A549 (cell line): ENCODE data around the gene POLRMT. TPM values are rescaled to one million over a fixed set of nuclear protein-coding genes. Genes with fewer than 3 reads are reported as not detected.
A peak's percentile ranks its signal among the peaks of the same experiment; 100 is the strongest.
"Not testable (repeated sequence)": the region's sequence is repeated elsewhere in the genome, so short reads cannot be mapped to it uniquely, and the experiment has no call there.

Source experiments
- ATAC-seq, 2 experiments: fragments of 200-7000 bp in 1 of 2; fragments of >200 bp in 1 of 2; cut with Nextera tagmentation in 1 of 2; cut with Tn5 transposase in 1 of 2; 3 replicates each; pipeline versions ENCODE4 v1.8.0 to v1.9.1; 2018 to 2020; ENCODE audit warnings: mild to moderate bottlenecking in 1 of 2, moderate library complexity in 1 of 2
- CTCF ChIA-PET: fragments of 300-600 bp; sonication (Branson Sonifier 250); formaldehyde crosslinking; extraction: SDS; loops from one replicate; lab custom pipeline; 2021; ENCODE audit warnings: antibody characterized with exemption, inconsistent platforms; lab: Yijun Ruan, JAX
- POLR2A ChIA-PET: fragments of 350-600 bp; formaldehyde crosslinking; extraction: SDS; loops from one replicate; lab custom pipeline; 2021; ENCODE audit warnings: antibody characterized with exemption, inconsistent platforms; lab: Yijun Ruan, JAX
- DNase-seq, 2 experiments: peaks; one replicate each; pipeline versions ENCODE4 v3.0.0 to v3.0.0-alpha.2; 2011 to 2016; ENCODE audit warnings: low read depth in 1 of 2, low spot score in 1 of 2
- FAIRE-seq: peaks from 2 replicates; lab custom pipeline; 2011; peaks lifted over from hg19 to GRCh38; lab: Jason Lieb, UNC
- H3K27ac ChIP-seq, 2 experiments: fragments of >200 bp; sonication (Bioruptor Twin); formaldehyde crosslinking; 3 replicates each; pipeline ENCODE4 v1.5.1; 2016 to 2017
- H3K4me1 ChIP-seq: fragments of >200 bp; sonication (Bioruptor Twin); formaldehyde crosslinking; 3 replicates; pipeline ENCODE4 v1.6.1; 2016
- H3K4me2 ChIP-seq: fragments of >200 bp; sonication (Bioruptor Twin); formaldehyde crosslinking; 3 replicates; pipeline ENCODE4 v1.6.1; 2016
- H3K4me3 ChIP-seq: fragments of >200 bp; sonication (Bioruptor Twin); formaldehyde crosslinking; 3 replicates; pipeline ENCODE4 v1.5.1; 2016
- H3K9me3 ChIP-seq: fragments of >200 bp; sonication (Bioruptor Twin); formaldehyde crosslinking; 3 replicates; pipeline ENCODE4 v1.6.1; 2016
- ATOH8 ChIP-seq: fragments of 250-450 bp; sonication (Bioruptor Pico); IDR thresholded peaks from 2 replicates; pipeline ENCODE4 v1.5.0; 2020; ENCODE audit warnings: low read depth, mild to moderate bottlenecking, moderate library complexity
- BCL3 ChIP-seq: fragments of >200 bp; sonication (Bioruptor Twin); formaldehyde crosslinking; IDR thresholded peaks from 3 replicates; pipeline ENCODE4 v1.6.1; 2016
- CBX2 ChIP-seq: fragments of 200-600 bp; sonication (generic); IDR thresholded peaks from 2 replicates; pipeline ENCODE4 v1.6.1; 2016; ENCODE audit warnings: low read depth, mild to moderate bottlenecking, borderline replicate concordance
- CEBPB ChIP-seq, 2 experiments: fragments of >200 bp in 1 of 2; sonication (Bioruptor Twin) in 1 of 2; formaldehyde crosslinking in 1 of 2; IDR thresholded peaks; 2 replicates each; pipeline ENCODE4 v1.6.1; 2012 to 2016
- CHD4 ChIP-seq: fragments of 200-600 bp; sonication (generic); IDR thresholded peaks from 2 replicates; pipeline ENCODE4 v1.6.1; 2016; ENCODE audit warnings: antibody characterized with exemption, mild to moderate bottlenecking, borderline replicate concordance
- CTCF ChIP-seq: fragments of >200 bp; sonication (Bioruptor Twin); formaldehyde crosslinking; IDR thresholded peaks from 3 replicates; pipeline ENCODE4 v1.5.1; 2016
- ELK1 ChIP-seq: fragments of 150-350 bp; IDR thresholded peaks from 2 replicates; pipeline ENCODE4 v1.6.1; 2014; ENCODE audit warnings: low read depth, mild to moderate bottlenecking, low read length
- FOSL2 ChIP-seq, 2 experiments: fragments of 450-650 bp in 1 of 2; fragments of >200 bp in 1 of 2; sonication (Bioruptor Twin) in 1 of 2; formaldehyde crosslinking; IDR thresholded peaks; 2 replicates each; pipeline versions ENCODE4 v1.5.0 to v1.6.1; 2016 to 2020; ENCODE audit warnings: mild to moderate bottlenecking in 1 of 2, moderate library complexity in 1 of 2
- HOXA7 ChIP-seq: fragments of 250-450 bp; sonication (Bioruptor Pico); IDR thresholded peaks from 2 replicates; pipeline ENCODE4 v1.5.0; 2020; ENCODE audit warnings: mild to moderate bottlenecking, moderate library complexity
- JUN ChIP-seq, 2 experiments: fragments of >200 bp; sonication (Bioruptor Twin); formaldehyde crosslinking; IDR thresholded peaks; 2 replicates in 1 of 2; 3 replicates in 1 of 2; pipeline ENCODE4 v1.6.1; 2016 to 2017
- MAX ChIP-seq: IDR thresholded peaks from 2 replicates; pipeline ENCODE4 v1.6.1; 2012
- POLR2A ChIP-seq: IDR thresholded peaks from 2 replicates; pipeline ENCODE4 v1.6.1; 2012; ENCODE audit warnings: mild to moderate bottlenecking, low read length
- RAD21 ChIP-seq, 2 experiments: fragments of >200 bp in 1 of 2; sonication (Bioruptor Twin) in 1 of 2; formaldehyde crosslinking in 1 of 2; IDR thresholded peaks in 1 of 2; conservative IDR thresholded peaks in 1 of 2; 2 replicates in 1 of 2; 3 replicates in 1 of 2; pipeline ENCODE4 v1.6.1; 2012 to 2018; ENCODE audit warnings: inconsistent platforms in 1 of 2
- SMC3 ChIP-seq: fragments of >200 bp; sonication (Bioruptor Twin); formaldehyde crosslinking; IDR thresholded peaks from 3 replicates; pipeline ENCODE4 v1.6.1; 2018; ENCODE audit warnings: inconsistent platforms
- TP53 ChIP-seq: fragments of 250-450 bp; sonication (Bioruptor Pico); IDR thresholded peaks from 2 replicates; pipeline ENCODE4 v1.5.0; 2021; ENCODE audit warnings: mild to moderate bottlenecking, moderate library complexity
- ZC3H11A ChIP-seq: fragments of 450-650 bp; IDR thresholded peaks from 2 replicates; pipeline ENCODE4 v1.6.1; 2014; ENCODE audit warnings: antibody characterized with exemption, mild to moderate bottlenecking
- ZSCAN20 ChIP-seq: fragments of 250-450 bp; sonication (Bioruptor Pico); IDR thresholded peaks from 2 replicates; pipeline ENCODE4 v1.8.0; 2022; ENCODE audit warnings: mild to moderate bottlenecking, moderate library complexity
- WGBS: methylation state at CpG from one replicate; pipeline ENCODE4 v1.1.6; 2017; ENCODE audit errors: missing lambda C conversion rate; 5-methylcytosine and 5-hydroxymethylcytosine counted together
- polyA plus RNA-seq, 4 experiments: library from polyadenylated mRNA; depleted of rRNA in 3 of 4; stranded (reverse); fragments of >200 nt; fragmentation: RNase III in 1 of 4; extraction: RNeasy Plus Mini Kit Qiagen cat#74134 plus additional on column Dnase treatment in 1 of 4; gene quantifications; 2 replicates in 3 of 4; 3 replicates in 1 of 4; pipeline ENCODE4 v1.2.3, GENCODE V29; 2011 to 2017

The POLRMT gene
- polyA plus RNA-seq, 2 of the 4 experiments (the other 2 are of a cell fraction) = 41.9 to 68.8 TPM

GRCh38 chr19:588093-588740 is 45.1 kb downstream of the POLRMT start:
- FAIRE-seq (no peak), ATAC-seq (peak; percentile 55 to 73), DNase-seq (peak in 1 of 2 experiments; percentile 92)
- peak overlapping the region; percentile 49; the same call in 2 of the 3 replicates for H3K4me3 ChIP-seq
- H3K4me1 ChIP-seq = peaks cover 53% of the 10 kb centered on the region
- ChIA-PET CTCF (interaction anchor here (0.6 to 5.8 kb wide), 17 partner anchors 9 to 146 kb away, joined by 3 to 31 read pairs (median 4); partner anchors contain the start of gene POLRMT), POLR2A (interaction anchor here (0.7 kb wide), 1 partner anchor 16 kb away, joined by 3 read pairs; no protein-coding TSS in a partner anchor)
- H3K4me2 ChIP-seq = peak overlapping the region; percentile 98
- TF ChIP-seq SMC3 (peak; percentile 56), RAD21 (conservative IDR thresholded peaks at IDR 0.05 in 1 of 2, IDR thresholded peaks at IDR 0.05 in 1 of 2) (peak; percentile 44 to 63), HOXA7 (CRISPR knock-in tag) (no peak), CBX2 (no peak), CTCF (peak; percentile 52), JUN (IDR thresholded peaks at IDR 0.05) (peak in 1 of 2 experiments; percentile 54; a peak in 2 of 5 replicates), MAX (peak; percentile 29; the same call in 1 of the 2 replicates), POLR2A (0 out of 2 replicates have a peak, but pooled peaks have one; percentile 13), CEBPB (IDR thresholded peaks at IDR 0.05) (no peak), ELK1 (no peak), ZSCAN20 (CRISPR knock-in tag) (no peak), BCL3 (no peak), ATOH8 (0 out of 2 replicates have a peak, but pooled peaks have one; percentile 14), TP53 (CRISPR knock-in tag) (0 out of 2 replicates have a peak, but pooled peaks have one; percentile 29), ZC3H11A (no peak)
- 0% methylated on average over 6 of the region's 41 CpGs for WGBS
- H3K27ac ChIP-seq = peak overlapping the region; percentile 82 to 93
- no peaks in the 10 kb centered on the region for H3K9me3 ChIP-seq

GRCh38 chr19:585551-586110 is 47.7 kb downstream of the POLRMT start:
- no peak overlapping the region for H3K4me3 ChIP-seq
- peaks cover 49% of the 10 kb centered on the region for H3K4me1 ChIP-seq
- peak overlapping the region; percentile 98 for H3K4me2 ChIP-seq
- FAIRE-seq (no peak), ATAC-seq (peak in 1 of 2 experiments; percentile 2; a peak in 2 of 6 replicates), DNase-seq (no peak)
- TF ChIP-seq FOSL2 (IDR thresholded peaks at IDR 0.05) (no peak), FOSL2 (CRISPR knock-in tag; IDR thresholded peaks at IDR 0.05) (peak; percentile 50; the same call in 1 of the 2 replicates), CHD4 (no peak)
- ChIA-PET POLR2A (interaction anchor here (0.8 to 1.6 kb wide), 2 partner anchors 9 to 11 kb away, joined by 3 to 6 read pairs; no protein-coding TSS in a partner anchor), CTCF (interaction anchor here (0.9 to 5.8 kb wide), 12 partner anchors 8 to 148 kb away, joined by 3 to 31 read pairs (median 8); partner anchors contain the start of gene RNF126)
- H3K9me3 ChIP-seq = no peaks in the 10 kb centered on the region
- 75% methylated on average over 4 of the region's 10 CpGs for WGBS
- peak overlapping the region; percentile 82 to 93; a peak in 5 of 6 replicates for H3K27ac ChIP-seq

- peak overlapping the region in 1 of 2 experiments; percentile 93; a peak in 3 of 6 replicates for H3K27ac ChIP-seq
- H3K4me2 ChIP-seq, H3K9me3 ChIP-seq, FAIRE-seq, H3K4me3 ChIP-seq, POLR2A ChIA-PET, ATAC-seq, DNase-seq: not testable (repeated sequence)
- H3K4me1 ChIP-seq = peaks cover 49% of the 10 kb centered on the region
- WGBS = 84% methylated on average over 8 of the region's 34 CpGs
- CTCF ChIA-PET = interaction anchor here (0.6 to 5.8 kb wide), 20 partner anchors 8 to 152 kb away, joined by 3 to 31 read pairs (median 6); partner anchors contain the start of gene RNF126
Measured at GRCh38 chr19:585146-585545, 48.2 kb downstream of the POLRMT start.
